Measurements from ENCODE around the gene SLC26A1.

DNA sequence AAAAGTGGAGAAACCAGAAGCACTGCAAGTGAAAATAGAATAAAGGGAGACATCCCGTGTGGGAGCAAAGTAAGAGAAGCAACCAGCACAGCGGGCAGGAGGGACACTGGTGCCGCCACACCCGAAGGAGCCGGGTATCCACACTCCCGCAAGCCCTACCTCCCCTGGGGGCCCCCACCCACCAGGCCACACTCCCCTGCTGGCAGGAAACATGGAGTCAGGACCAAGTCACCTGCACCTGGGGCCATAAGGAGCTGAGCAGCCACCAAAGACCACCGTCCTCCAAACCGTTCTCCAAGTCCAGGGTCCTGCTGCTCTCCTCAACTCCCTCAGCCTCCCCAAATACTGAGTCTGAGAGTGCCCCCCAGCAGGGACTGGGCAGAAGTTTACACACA lies 48.7 kb upstream of the SLC26A1 start:
- TF ChIP-seq, protein P1, sequence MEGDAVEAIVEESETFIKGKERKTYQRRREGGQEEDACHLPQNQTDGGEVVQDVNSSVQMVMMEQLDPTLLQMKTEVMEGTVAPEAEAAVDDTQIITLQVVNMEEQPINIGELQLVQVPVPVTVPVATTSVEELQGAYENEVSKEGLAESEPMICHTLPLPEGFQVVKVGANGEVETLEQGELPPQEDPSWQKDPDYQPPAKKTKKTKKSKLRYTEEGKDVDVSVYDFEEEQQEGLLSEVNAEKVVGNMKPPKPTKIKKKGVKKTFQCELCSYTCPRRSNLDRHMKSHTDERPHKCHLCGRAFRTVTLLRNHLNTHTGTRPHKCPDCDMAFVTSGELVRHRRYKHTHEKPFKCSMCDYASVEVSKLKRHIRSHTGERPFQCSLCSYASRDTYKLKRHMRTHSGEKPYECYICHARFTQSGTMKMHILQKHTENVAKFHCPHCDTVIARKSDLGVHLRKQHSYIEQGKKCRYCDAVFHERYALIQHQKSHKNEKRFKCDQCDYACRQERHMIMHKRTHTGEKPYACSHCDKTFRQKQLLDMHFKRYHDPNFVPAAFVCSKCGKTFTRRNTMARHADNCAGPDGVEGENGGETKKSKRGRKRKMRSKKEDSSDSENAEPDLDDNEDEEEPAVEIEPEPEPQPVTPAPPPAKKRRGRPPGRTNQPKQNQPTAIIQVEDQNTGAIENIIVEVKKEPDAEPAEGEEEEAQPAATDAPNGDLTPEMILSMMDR (IDR thresholded peaks at IDR 0.05): no peak
- no peak for TF ChIP-seq POLR2A (IDR thresholded peaks at IDR 0.05)

All from lower leg skin (tissue), 3 donors.